ENCODE data around the gene INMT. TPM values are rescaled to one million over a fixed set of nuclear protein-coding genes. Genes with fewer than 3 reads are reported as not detected.

INMT gene
- total and polyA plus RNA-seq, 2 of the 8 experiments (the other 6 are each of a cell fraction or from before 2014, with no cell fraction given), result 0.60 to 0.94 TPM

DNA sequence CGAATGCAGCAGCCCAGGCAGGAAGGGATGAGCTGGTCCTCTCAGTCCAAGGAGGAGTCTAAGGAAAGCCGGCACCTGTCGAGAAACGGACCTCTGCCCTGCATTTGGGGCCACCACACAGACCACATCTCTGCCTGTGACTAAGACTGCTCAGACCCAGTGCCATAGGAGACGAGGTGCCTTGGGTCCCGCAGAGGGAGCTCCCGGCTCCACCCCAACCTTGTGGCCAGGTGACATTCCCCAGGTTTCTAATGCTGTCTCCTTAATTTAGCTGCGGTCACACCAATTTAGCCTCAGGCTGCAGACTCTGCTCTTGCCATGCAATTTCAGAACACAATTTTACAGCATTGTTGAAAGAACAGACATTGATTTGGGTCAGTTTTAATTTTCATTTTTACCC, 46.9 kb upstream of the INMT start:
- no peaks in the 10 kb centered on the region; a peak in 1 of 7 replicates for H3K27me3 ChIP-seq (replicated peaks in 1 of 4; ENCODE audit: control insufficient read depth in 3 of 4, extremely low read depth in 1 of 4, insufficient read depth in 3 of 4, low read length in 3 of 4)
- H2BK120ac ChIP-seq (replicated peaks; ENCODE audit: low read depth, low read length), result no peak overlapping the region
- H2BK12ac ChIP-seq (ENCODE audit: low read depth, low read length), result no peak overlapping the region
- ChIA-PET CTCF (ENCODE audit: partially characterized antibody) (interaction anchor here (0.6 to 9.9 kb wide), 9 partner anchors 8 to 41 kb away, joined by 3 to 162 read pairs (median 4); partner anchors contain the start of gene CRHR2), POLR2A (ENCODE audit: partially characterized antibody) (no interaction called here)
- H2BK15ac ChIP-seq (ENCODE audit: low read length), result no peak overlapping the region
- H3K36me3 ChIP-seq (ENCODE audit: control insufficient read depth in 2 of 4, insufficient read depth in 4 of 4, low read length in 3 of 4), result no peaks in the 10 kb centered on the region
- no peak overlapping the region for H2AK5ac ChIP-seq (ENCODE audit: low read depth, low read length)
- H3K56ac ChIP-seq (replicated peaks; ENCODE audit: insufficient read length, low read depth, low read length), result no peak overlapping the region
- H3K18ac ChIP-seq (ENCODE audit: extremely low read depth, low read length), result no peak overlapping the region
- peaks cover 0 to 9% (median 5%) of the 10 kb centered on the region in 4 experiments; a peak in 6 of 7 replicates for H3K4me1 ChIP-seq (replicated peaks in 1 of 4; ENCODE audit: control insufficient read depth in 3 of 4, insufficient read depth in 4 of 4, low read length in 3 of 4)
- no peak overlapping the region for H4K91ac ChIP-seq (replicated peaks; ENCODE audit: insufficient read length, low read length)
- H3K79me2 ChIP-seq (ENCODE audit: control insufficient read depth in 1 of 2, insufficient read depth in 2 of 2, low read length in 2 of 2), result no peaks in the 10 kb centered on the region
- no peak overlapping the region for H3K4me2 ChIP-seq (ENCODE audit: insufficient read depth in 1 of 2, low read depth in 2 of 2, low read length in 2 of 2)
- no peaks in the 10 kb centered on the region for H3K9me3 ChIP-seq (ENCODE audit: insufficient read depth in 2 of 2, low read depth in 1 of 2, low read length in 1 of 2)
- H4K20me1 ChIP-seq (replicated peaks in 1 of 2; ENCODE audit: control insufficient read depth in 1 of 2, insufficient read depth in 2 of 2, low read length in 2 of 2), result no peaks in the 10 kb centered on the region
- H3K27ac ChIP-seq (ENCODE audit: low read depth, low read length), result no peak overlapping the region
- H3K79me1 ChIP-seq (ENCODE audit: low read depth, low read length), result no peaks in the 10 kb centered on the region
- H3K4ac ChIP-seq (replicated peaks; ENCODE audit: insufficient read length, low read depth, low read length), result no peak overlapping the region
- H3K23me2 ChIP-seq (ENCODE audit: low read depth, low read length), result no peaks in the 10 kb centered on the region
- no peak overlapping the region for H3K14ac ChIP-seq (ENCODE audit: insufficient read length)
- no peak overlapping the region for H2AFZ ChIP-seq (ENCODE audit: low read length)
- no peak overlapping the region for H2BK5ac ChIP-seq (ENCODE audit: low read depth, low read length)
- no peak overlapping the region; the same call in 1 of the 2 replicates for H4K8ac ChIP-seq (ENCODE audit: extremely low read depth, insufficient read depth, low read length)
- H3K4me3 ChIP-seq (ENCODE audit: extremely low read depth in 1 of 4, insufficient read depth in 2 of 4, low read depth in 3 of 4, low read length in 4 of 4), result no peak overlapping the region
- no peak overlapping the region for H3K9ac ChIP-seq (replicated peaks in 1 of 4; ENCODE audit: extremely low read depth in 1 of 4, low read depth in 3 of 4, low read length in 3 of 4)
- WGBS, 2 experiments (ENCODE audit: extremely low coverage in 1 of 2, insufficient coverage in 1 of 2, insufficient read length in 1 of 2, insufficient replicate concordance in 2 of 2, low coverage in 1 of 2, low lambda C conversion rate in 2 of 2, missing lambda C conversion rate in 1 of 2), result 81% methylated on average over 6 of the region's 8 CpGs; no CpG with 5 or more reads in 1 of the 2 experiments
- FAIRE-seq (no peak), DNase-seq (ENCODE audit: low read depth in 1 of 2, low spot score in 2 of 2) (no peak)
- no peak overlapping the region for H2BK20ac ChIP-seq (ENCODE audit: low read length)
- H3K23ac ChIP-seq (ENCODE audit: insufficient read length), result no peak overlapping the region
- H4K5ac ChIP-seq (ENCODE audit: insufficient read length, low read depth, low read length), result no peak overlapping the region
- TF ChIP-seq CHD1 (IDR thresholded peaks at IDR 0.05; ENCODE audit: low read depth, low read length) (no peak), POLR2AphosphoS5 (IDR thresholded peaks at IDR 0.05; ENCODE audit: low read depth, low read length) (no peak), EZH2 (IDR thresholded peaks at IDR 0.05; ENCODE audit: low read depth, low read length, severe bottlenecking) (no peak), HDAC6 (IDR thresholded peaks at IDR 0.05; ENCODE audit: low read depth, low read length) (no peak), JUN (IDR thresholded peaks at IDR 0.05; ENCODE audit: low read depth, low read length) (no peak), TCF12 (IDR thresholded peaks at IDR 0.05; ENCODE audit: low read depth, low read length) (no peak), PHF8 (conservative IDR thresholded peaks at IDR 0.05; ENCODE audit: low read depth, low read length) (no peak), SRF (IDR thresholded peaks at IDR 0.05; ENCODE audit: low read depth, low read length) (no peak), GTF2F1 (IDR thresholded peaks at IDR 0.05; ENCODE audit: borderline replicate concordance, low read depth, low read length) (no peak), CEBPB (IDR thresholded peaks at IDR 0.05; ENCODE audit: low read depth, low read length) (no peak), EP300 (IDR thresholded peaks at IDR 0.05; ENCODE audit: borderline replicate concordance in 1 of 2, low read depth in 2 of 2, low read length in 2 of 2) (no peak)
- TF ChIP-seq, protein P1, sequence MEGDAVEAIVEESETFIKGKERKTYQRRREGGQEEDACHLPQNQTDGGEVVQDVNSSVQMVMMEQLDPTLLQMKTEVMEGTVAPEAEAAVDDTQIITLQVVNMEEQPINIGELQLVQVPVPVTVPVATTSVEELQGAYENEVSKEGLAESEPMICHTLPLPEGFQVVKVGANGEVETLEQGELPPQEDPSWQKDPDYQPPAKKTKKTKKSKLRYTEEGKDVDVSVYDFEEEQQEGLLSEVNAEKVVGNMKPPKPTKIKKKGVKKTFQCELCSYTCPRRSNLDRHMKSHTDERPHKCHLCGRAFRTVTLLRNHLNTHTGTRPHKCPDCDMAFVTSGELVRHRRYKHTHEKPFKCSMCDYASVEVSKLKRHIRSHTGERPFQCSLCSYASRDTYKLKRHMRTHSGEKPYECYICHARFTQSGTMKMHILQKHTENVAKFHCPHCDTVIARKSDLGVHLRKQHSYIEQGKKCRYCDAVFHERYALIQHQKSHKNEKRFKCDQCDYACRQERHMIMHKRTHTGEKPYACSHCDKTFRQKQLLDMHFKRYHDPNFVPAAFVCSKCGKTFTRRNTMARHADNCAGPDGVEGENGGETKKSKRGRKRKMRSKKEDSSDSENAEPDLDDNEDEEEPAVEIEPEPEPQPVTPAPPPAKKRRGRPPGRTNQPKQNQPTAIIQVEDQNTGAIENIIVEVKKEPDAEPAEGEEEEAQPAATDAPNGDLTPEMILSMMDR (IDR thresholded peaks at IDR 0.05; ENCODE audit: control extremely low read depth in 1 of 3, insufficient read depth in 1 of 3, low read depth in 1 of 3, low read length in 3 of 3), result no peak
